ENCODE measurements around the gene CD300A.
A peak's percentile ranks its signal among the peaks of the same experiment; 100 is the strongest.

Gene CD300A

DNA sequence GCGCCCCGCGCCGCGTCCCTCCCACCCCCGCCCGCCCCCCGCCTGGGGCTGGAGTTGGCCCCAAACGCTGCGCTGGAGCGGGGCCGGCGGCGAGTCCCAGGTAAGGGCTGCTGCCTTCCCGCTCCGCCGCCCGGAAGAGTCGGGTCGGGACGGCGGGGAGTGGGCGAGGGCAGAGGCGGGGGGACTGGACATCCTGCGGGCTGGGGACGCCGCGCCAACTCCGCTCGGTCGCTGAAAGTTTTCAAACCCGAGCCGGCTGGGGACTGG lies 34.1 kb upstream of the CD300A start:
- Histone ChIP-seq H3K27me3 (ENCODE audit: low read depth) (no peaks in the 10 kb centered on the region), H3K36me3 (replicated peaks) (no peaks in the 10 kb centered on the region), H3K4me3 (peak overlapping the region; percentile 53), H3K4me1 (peaks cover 23% of the 10 kb centered on the region), H3K9me3 (peaks cover 4% of the 10 kb centered on the region; the same call in 1 of the 2 replicates)
- peak in 1 of 2 experiments; percentile 17 for DNase-seq (ENCODE audit: low spot score in 2 of 2)
- in situ Hi-C loops (cut with MboI; ENCODE audit: low sequenced_read_pairs) = no loop called here

DNA sequence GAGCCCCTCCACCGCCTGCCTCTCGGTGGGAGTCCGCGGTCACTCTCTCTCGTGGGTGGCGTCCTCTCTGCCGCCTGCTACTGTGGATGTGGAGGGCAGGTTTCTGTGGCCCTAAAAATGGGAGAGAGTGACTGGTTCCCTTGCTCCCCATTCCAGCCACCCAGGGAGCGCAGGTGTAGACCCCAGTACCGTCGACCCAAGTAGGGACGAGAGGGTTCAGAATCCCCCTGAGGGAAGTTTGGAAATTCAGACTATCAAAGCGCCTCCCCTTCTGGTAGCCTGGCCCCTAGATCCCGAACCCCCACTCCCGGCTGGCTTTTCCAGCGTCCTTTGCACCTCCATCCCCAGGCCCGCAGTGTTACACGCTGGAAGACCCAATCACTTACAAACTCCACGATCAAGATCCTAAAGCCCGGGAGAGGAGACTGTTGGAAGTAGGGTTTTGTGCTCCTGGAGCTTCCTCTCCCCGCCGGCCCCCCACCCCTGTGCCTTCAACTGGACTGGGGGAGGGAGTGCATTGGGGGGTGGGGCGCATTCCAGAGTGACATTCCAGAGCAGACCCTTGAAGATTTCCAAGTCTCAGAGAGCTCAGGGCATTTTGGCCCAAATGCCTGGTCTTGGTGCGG lies 33.6 kb upstream of the CD300A start:
- H3K27me3 ChIP-seq (ENCODE audit: low read depth) = no peaks in the 10 kb centered on the region
- peaks cover 23% of the 10 kb centered on the region for H3K4me1 ChIP-seq
- H3K36me3 ChIP-seq (replicated peaks) = no peaks in the 10 kb centered on the region
- H3K4me3 ChIP-seq = peak overlapping the region; percentile 53
- peak in 1 of 2 experiments; percentile 34 for DNase-seq (ENCODE audit: low spot score in 2 of 2)
- in situ Hi-C loops (cut with MboI; ENCODE audit: low sequenced_read_pairs) = no loop called here
- peaks cover 7% of the 10 kb centered on the region; the same call in 1 of the 2 replicates for H3K9me3 ChIP-seq

GRCh38 chr17:74433421-74434121 lies 32.9 kb upstream of the CD300A start:
- H3K36me3 ChIP-seq (replicated peaks) = no peaks in the 10 kb centered on the region
- no peak overlapping the region for H3K4me3 ChIP-seq
- H3K9me3 ChIP-seq = peaks cover 9% of the 10 kb centered on the region
- DNase-seq (ENCODE audit: low spot score in 2 of 2) = no peak
- H3K27me3 ChIP-seq (ENCODE audit: low read depth) = no peaks in the 10 kb centered on the region
- H3K4me1 ChIP-seq = peaks cover 23% of the 10 kb centered on the region
- in situ Hi-C loops (cut with MboI; ENCODE audit: low sequenced_read_pairs) = no loop called here

DNA sequence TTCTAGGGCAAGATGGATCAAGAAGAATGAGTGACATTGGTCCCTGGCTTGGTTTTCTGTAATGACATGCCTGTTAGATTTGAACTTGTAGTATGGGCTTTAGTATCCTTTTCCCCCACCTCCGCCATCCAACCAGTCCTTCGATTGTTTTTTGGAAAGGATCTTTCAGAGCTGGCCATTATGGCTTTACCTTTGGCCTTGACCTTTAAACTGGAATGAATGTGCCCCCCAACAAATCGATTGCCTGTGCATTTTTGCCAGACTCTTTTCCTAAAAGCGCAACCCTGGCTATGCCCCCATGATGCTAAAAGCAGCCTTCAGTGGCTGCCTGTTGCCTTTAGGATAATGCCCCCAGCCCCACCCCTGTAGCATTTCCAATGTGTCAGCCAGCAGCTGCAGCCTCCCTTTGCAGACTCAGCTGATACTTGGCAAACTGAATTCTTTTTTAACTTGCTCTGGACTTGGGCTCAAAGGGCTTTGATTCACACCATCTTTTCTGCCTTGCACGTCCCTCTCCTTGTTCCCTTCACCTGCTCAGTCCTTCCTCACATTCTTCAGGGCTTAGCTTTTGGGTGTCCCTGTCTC lies 30.6 kb upstream of the CD300A start:
- no peak for DNase-seq (ENCODE audit: low spot score in 2 of 2)
- Histone ChIP-seq H3K9me3 (peaks cover 10% of the 10 kb centered on the region), H3K36me3 (replicated peaks) (no peaks in the 10 kb centered on the region), H3K4me3 (no peak overlapping the region), H3K4me1 (peaks cover 13% of the 10 kb centered on the region), H3K27me3 (ENCODE audit: low read depth) (no peaks in the 10 kb centered on the region)
- in situ Hi-C loops (cut with MboI; ENCODE audit: low sequenced_read_pairs) = no loop called here

- Histone ChIP-seq H3K9me3 (peaks cover 10% of the 10 kb centered on the region), H3K4me1 (peaks cover 4% of the 10 kb centered on the region), H3K27me3 (ENCODE audit: low read depth) (no peaks in the 10 kb centered on the region), H3K4me3 (no peak overlapping the region), H3K36me3 (replicated peaks) (no peaks in the 10 kb centered on the region)
- DNase-seq (ENCODE audit: low spot score in 2 of 2) = no peak
- in situ Hi-C loops (cut with MboI; ENCODE audit: low sequenced_read_pairs) = no loop called here
Measured at GRCh38 chr17:74437702-74438101, 28.7 kb upstream of the CD300A start.

GRCh38 chr17:74439691-74440567 lies 26.5 kb upstream of the CD300A start:
- no peak for DNase-seq (ENCODE audit: low spot score in 2 of 2)
- in situ Hi-C loops (cut with MboI; ENCODE audit: low sequenced_read_pairs) = no loop called here
- Histone ChIP-seq H3K9me3 (peaks cover 10% of the 10 kb centered on the region), H3K4me1 (no peaks in the 10 kb centered on the region), H3K36me3 (replicated peaks) (no peaks in the 10 kb centered on the region), H3K27me3 (ENCODE audit: low read depth) (no peaks in the 10 kb centered on the region), H3K4me3 (no peak overlapping the region)

DNA sequence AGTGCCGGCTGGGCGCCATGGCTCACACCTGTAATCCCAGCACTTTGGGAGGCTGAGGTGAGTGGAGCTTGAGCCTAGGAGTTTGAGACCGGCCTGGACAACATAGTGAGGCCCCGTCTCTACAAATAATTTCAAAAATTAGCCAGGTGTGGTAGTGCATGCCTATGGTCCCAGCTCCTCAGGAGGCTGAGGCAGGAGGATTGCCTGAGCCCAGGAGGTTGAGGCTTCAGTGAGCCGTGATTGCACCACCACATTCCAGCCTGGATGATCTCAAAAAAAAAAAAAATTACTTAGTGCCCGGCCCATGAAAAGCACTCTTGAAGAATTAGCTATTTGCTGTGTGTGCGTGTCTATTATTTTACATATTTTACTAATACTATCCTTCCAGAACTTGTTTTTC lies 24.9 kb upstream of the CD300A start:
- Histone ChIP-seq H3K9me3 (peaks cover 10% of the 10 kb centered on the region), H3K4me3 (no peak overlapping the region), H3K4me1 (no peaks in the 10 kb centered on the region), H3K36me3 (replicated peaks) (no peaks in the 10 kb centered on the region), H3K27me3 (ENCODE audit: low read depth) (no peaks in the 10 kb centered on the region)
- in situ Hi-C loops (cut with MboI; ENCODE audit: low sequenced_read_pairs) = no loop called here
- DNase-seq (ENCODE audit: low spot score in 2 of 2) = no peak

DNA sequence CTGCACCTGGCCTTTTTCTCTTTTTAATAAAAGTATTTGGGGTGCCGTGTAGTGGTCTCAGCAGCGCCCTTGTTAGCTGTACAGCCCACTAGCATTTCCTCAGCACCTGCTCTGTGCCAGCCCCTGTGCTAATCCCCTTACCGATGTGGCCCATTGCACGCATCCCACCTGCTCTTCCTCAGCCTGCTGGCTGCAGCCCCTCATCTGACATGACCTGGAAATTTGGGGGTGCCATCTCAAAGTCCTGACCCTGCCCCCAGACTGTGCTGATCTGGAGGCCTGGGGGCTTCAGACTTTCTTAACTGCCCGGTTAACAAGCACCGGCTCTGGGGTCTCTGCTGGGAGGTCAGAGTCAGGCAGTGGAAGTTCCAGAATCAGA lies 24.2 kb upstream of the CD300A start:
- H3K4me3 ChIP-seq = no peak overlapping the region
- in situ Hi-C loops (cut with MboI; ENCODE audit: low sequenced_read_pairs) = no loop called here
- no peaks in the 10 kb centered on the region; the same call in 1 of the 2 replicates for H3K36me3 ChIP-seq (replicated peaks)
- no peaks in the 10 kb centered on the region for H3K27me3 ChIP-seq (ENCODE audit: low read depth)
- H3K4me1 ChIP-seq = no peaks in the 10 kb centered on the region
- no peak for DNase-seq (ENCODE audit: low spot score in 2 of 2)
- H3K9me3 ChIP-seq = peaks cover 7% of the 10 kb centered on the region; the same call in 1 of the 2 replicates

DNA sequence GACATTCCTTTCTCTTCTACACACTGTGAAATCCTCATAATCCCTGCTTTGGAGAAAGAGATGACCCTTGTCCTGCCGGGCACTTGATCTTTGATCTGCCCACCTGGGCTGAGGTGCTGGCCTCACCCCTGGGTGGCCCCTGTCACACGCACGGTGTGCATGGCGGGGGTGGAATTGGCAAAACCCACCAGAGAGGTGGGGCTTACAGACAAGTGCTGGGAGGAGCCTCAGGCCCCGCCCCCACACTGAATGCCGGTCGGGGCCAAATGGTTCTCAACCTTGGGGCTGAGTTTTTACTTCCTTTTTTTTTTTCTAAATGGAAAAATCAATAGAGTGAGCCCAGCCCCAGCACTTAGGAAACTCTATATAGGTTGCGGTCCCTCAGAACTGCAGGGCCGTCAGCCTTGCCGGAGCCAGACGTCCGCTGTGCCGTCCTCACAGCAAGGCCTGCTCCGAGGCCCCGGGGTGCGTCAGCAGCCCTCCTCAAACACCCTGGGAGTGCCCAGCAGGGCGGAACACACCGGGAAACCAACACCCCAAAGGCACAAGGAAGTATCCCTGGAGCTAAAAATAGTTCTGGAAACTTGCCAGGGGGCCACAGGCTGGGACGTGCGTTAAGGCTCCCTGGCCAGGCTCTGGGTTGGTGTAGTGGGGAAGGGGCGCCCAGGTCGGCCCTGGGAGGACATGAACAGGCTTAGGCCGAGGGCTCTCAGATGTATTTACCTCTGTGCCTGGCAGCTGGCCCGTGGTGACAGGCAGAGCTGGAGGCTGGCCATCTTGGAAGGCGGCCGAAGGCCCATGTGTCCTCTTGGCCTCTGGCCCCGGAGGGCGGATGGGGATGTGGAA lies 23.5 kb upstream of the CD300A start:
- peak in 1 of 2 experiments; percentile 47 for DNase-seq (ENCODE audit: low spot score in 2 of 2)
- Histone ChIP-seq H3K36me3 (replicated peaks) (no peaks in the 10 kb centered on the region; the same call in 1 of the 2 replicates), H3K4me1 (no peaks in the 10 kb centered on the region), H3K9me3 (peaks cover 3% of the 10 kb centered on the region; the same call in 1 of the 2 replicates), H3K27me3 (ENCODE audit: low read depth) (no peaks in the 10 kb centered on the region), H3K4me3 (no peak overlapping the region)
- in situ Hi-C loops (cut with MboI; ENCODE audit: low sequenced_read_pairs) = no loop called here

GRCh38 chr17:74443516-74444296 lies 22.7 kb upstream of the CD300A start:
- Histone ChIP-seq H3K27me3 (ENCODE audit: low read depth) (no peaks in the 10 kb centered on the region), H3K4me1 (no peaks in the 10 kb centered on the region), H3K4me3 (no peak overlapping the region), H3K36me3 (replicated peaks) (no peaks in the 10 kb centered on the region; the same call in 1 of the 2 replicates), H3K9me3 (peaks cover under 1% of the 10 kb centered on the region; the same call in 1 of the 2 replicates)
- no peak for DNase-seq (ENCODE audit: low spot score in 2 of 2)
- in situ Hi-C loops (cut with MboI; ENCODE audit: low sequenced_read_pairs) = no loop called here

- H3K4me3 ChIP-seq = no peak overlapping the region
- H3K9me3 ChIP-seq = no peaks in the 10 kb centered on the region
- H3K36me3 ChIP-seq (replicated peaks) = no peaks in the 10 kb centered on the region; the same call in 1 of the 2 replicates
- no peaks in the 10 kb centered on the region for H3K27me3 ChIP-seq (ENCODE audit: low read depth)
- no peaks in the 10 kb centered on the region for H3K4me1 ChIP-seq
- in situ Hi-C loops (cut with MboI; ENCODE audit: low sequenced_read_pairs) = no loop called here
- DNase-seq (ENCODE audit: low spot score in 2 of 2) = no peak
Measured at GRCh38 chr17:74444406-74444805, 22.0 kb upstream of the CD300A start.

- in situ Hi-C loops (cut with MboI; ENCODE audit: low sequenced_read_pairs) = no loop called here
- no peaks in the 10 kb centered on the region; the same call in 1 of the 2 replicates for H3K36me3 ChIP-seq (replicated peaks)
- no peak overlapping the region for H3K4me3 ChIP-seq
- H3K27me3 ChIP-seq (ENCODE audit: low read depth) = no peaks in the 10 kb centered on the region
- DNase-seq (ENCODE audit: low spot score in 2 of 2) = no peak
- H3K4me1 ChIP-seq = no peaks in the 10 kb centered on the region
- no peaks in the 10 kb centered on the region for H3K9me3 ChIP-seq
Measured at GRCh38 chr17:74445158-74445557, 21.3 kb upstream of the CD300A start.
